Ascending aorta (tissue), 2 donors: Measurements from ENCODE around the gene C5orf58. TPM values are rescaled to one million over a fixed set of nuclear protein-coding genes. Genes with fewer than 3 reads are reported as not detected.

ENCODE experiments used
- DNase-seq, 2 donors: peaks; one replicate each; pipeline ENCODE4 v3.0.0-alpha.2; 2019; ENCODE audit warnings: low spot score in 2 of 2
- H3K27ac ChIP-seq, 2 donors: fragments of 200-600 bp; sonication (generic); one replicate each; pipeline ENCODE4 v1.5.1; 2016 to 2017; ENCODE audit warnings: mild to moderate bottlenecking in 1 of 2
- H3K27me3 ChIP-seq: fragments of 200-600 bp; sonication (generic); one replicate; pipeline ENCODE4 v1.5.1; 2017
- H3K36me3 ChIP-seq, 2 donors: fragments of 200-600 bp; sonication (generic); one replicate each; pipeline ENCODE4 v1.5.1; 2016
- H3K4me1 ChIP-seq, 2 donors: fragments of 200-600 bp; sonication (generic); one replicate each; pipeline ENCODE4 v1.5.1; 2016 to 2017; ENCODE audit warnings: mild to moderate bottlenecking in 1 of 2
- H3K4me3 ChIP-seq, 2 donors: fragments of 200-600 bp; sonication (generic); one replicate each; pipeline ENCODE4 v1.5.1; 2016 to 2017; ENCODE audit warnings: mild to moderate bottlenecking in 1 of 2
- H3K9me3 ChIP-seq, 2 donors: fragments of 200-600 bp; sonication (generic); one replicate each; pipeline ENCODE4 v1.5.1; 2016
- intact Hi-C: fragments of 100-400 bp; cut with DNase I; formaldehyde crosslinking; loops from one replicate; pipeline ENCODE4 v1.15.1; 2023
- total RNA-seq: library from RNA; depleted of rRNA; stranded (reverse); fragments of >200 nt; gene quantifications from one replicate; pipeline ENCODE4 v1.1.0, GENCODE V29; 2016
- TF ChIP-seq, protein P1 (sequence below), 3 experiments: fragments of 200-600 bp in 2 of 3; fragments of 450-650 bp in 1 of 3; sonication (generic) in 2 of 3; IDR thresholded peaks; one replicate each; pipeline ENCODE4 v1.5.1; 2016 to 2019; ENCODE audit warnings: antibody characterized with exemption in 3 of 3, mild to moderate bottlenecking in 1 of 3, moderate library complexity in 1 of 3

The C5orf58 gene
- total RNA-seq, 1 donor from 2014 or later = not detected

DNA sequence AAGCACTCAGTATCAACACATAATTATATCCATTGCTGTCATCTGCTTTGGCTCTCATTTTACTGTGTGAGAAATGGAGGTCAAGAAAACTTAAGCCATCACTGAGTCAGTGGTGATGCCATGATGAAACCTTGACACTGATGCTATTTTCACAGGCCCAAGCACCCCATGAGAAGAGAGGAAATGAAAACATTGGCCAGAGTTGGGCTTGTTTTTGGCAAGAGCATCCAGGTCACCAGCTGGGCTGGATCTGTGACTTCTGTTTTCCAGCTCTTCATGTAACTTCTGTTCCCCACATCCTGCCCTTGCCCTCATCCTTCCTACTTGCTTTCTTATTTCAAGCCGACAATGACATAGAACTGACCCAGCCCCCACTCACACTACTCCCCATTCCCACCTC is 54.7 kb downstream of the C5orf58 start:
- H3K27ac ChIP-seq = no peak overlapping the region
- peak in 1 of 2 donors; percentile 73 for DNase-seq
- intact Hi-C loops = no loop called here

DNA sequence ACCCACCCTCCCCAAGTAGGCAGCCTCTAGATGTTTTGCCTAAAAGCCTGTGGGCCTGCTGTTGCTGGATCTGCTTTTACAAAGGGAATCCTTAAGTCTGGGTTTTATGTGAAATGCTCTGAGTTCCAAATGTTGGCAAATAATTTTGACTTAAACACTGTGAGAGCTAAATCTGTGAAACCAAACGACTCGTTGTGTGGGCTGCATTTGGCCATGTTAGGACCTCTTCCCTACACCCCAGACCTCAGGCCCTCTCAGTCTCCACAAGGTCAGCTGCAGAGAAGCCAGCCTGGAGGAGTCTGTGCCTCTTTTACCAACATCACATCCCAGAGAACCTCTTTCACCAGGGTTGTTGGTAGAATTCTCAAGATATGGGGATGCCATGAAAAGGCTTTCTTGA is 55.4 kb downstream of the C5orf58 start:
- H3K27ac ChIP-seq = no peak overlapping the region
- no peaks in the 10 kb centered on the region for H3K9me3 ChIP-seq
- DNase-seq = no peak
- TF ChIP-seq, protein P1, sequence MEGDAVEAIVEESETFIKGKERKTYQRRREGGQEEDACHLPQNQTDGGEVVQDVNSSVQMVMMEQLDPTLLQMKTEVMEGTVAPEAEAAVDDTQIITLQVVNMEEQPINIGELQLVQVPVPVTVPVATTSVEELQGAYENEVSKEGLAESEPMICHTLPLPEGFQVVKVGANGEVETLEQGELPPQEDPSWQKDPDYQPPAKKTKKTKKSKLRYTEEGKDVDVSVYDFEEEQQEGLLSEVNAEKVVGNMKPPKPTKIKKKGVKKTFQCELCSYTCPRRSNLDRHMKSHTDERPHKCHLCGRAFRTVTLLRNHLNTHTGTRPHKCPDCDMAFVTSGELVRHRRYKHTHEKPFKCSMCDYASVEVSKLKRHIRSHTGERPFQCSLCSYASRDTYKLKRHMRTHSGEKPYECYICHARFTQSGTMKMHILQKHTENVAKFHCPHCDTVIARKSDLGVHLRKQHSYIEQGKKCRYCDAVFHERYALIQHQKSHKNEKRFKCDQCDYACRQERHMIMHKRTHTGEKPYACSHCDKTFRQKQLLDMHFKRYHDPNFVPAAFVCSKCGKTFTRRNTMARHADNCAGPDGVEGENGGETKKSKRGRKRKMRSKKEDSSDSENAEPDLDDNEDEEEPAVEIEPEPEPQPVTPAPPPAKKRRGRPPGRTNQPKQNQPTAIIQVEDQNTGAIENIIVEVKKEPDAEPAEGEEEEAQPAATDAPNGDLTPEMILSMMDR (IDR thresholded peaks at IDR 0.05) = no peak
- H3K27me3 ChIP-seq = no peaks in the 10 kb centered on the region
- H3K36me3 ChIP-seq = no peaks in the 10 kb centered on the region
- intact Hi-C loops = no loop called here
- H3K4me1 ChIP-seq = no peaks in the 10 kb centered on the region
- H3K4me3 ChIP-seq = no peak overlapping the region

More for the DNA sequence above, 54.7 kb downstream of the C5orf58 start:
- H3K36me3 ChIP-seq = no peaks in the 10 kb centered on the region
- no peaks in the 10 kb centered on the region for H3K27me3 ChIP-seq
- no peaks in the 10 kb centered on the region for H3K4me1 ChIP-seq
- TF ChIP-seq, protein P1 (IDR thresholded peaks at IDR 0.05) = no peak
- no peaks in the 10 kb centered on the region for H3K9me3 ChIP-seq
- H3K4me3 ChIP-seq = no peak overlapping the region

DNA sequence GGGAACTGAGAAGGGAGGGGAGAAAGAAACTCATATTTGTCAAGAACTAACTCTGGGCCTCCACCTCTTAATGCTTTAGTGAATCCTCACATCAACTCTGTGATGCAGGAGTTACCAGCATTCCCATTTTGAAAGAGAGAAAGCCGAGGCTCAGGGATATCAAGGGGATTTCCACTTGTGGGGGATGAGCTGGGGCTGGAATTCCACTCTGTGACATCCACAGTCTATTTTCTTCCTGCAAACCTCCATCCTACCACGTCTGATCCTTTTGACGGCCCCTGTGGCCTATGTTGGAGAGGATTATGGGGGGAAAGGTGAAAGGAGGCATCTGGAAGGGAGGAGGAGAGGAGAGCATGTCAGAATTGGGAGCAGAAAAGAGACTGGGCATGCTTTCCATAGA is 55.8 kb downstream of the C5orf58 start:
- TF ChIP-seq, protein P1 (IDR thresholded peaks at IDR 0.05) = no peak
- Histone ChIP-seq H3K4me3 (no peak overlapping the region), H3K27me3 (no peaks in the 10 kb centered on the region), H3K4me1 (no peaks in the 10 kb centered on the region), H3K36me3 (no peaks in the 10 kb centered on the region), H3K9me3 (no peaks in the 10 kb centered on the region), H3K27ac (no peak overlapping the region)
- DNase-seq = no peak
- intact Hi-C loops = no loop called here

DNA sequence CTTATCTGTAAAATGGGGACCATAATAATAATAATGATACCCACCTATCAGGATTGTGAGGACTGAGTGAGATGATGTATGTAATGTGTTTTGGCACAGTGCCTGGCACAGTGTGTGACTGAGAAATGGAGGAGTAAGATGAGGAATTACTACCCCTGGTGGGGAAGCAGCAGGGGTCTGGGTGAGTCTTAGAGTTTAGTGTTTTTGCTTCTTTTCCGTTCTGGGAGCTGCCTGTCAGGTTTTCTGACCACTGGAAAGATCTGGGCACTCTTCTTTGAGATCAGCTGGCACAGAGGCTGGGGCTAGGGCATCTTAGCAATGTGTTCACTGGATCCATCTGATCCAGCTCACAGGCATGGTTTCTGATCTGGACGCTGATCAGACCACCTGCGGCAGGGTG is 56.3 kb downstream of the C5orf58 start:
- DNase-seq = no peak
- TF ChIP-seq, protein P1 (IDR thresholded peaks at IDR 0.05) = no peak
- H3K36me3 ChIP-seq = no peaks in the 10 kb centered on the region
- H3K27me3 ChIP-seq = no peaks in the 10 kb centered on the region
- intact Hi-C loops = no loop called here
- no peaks in the 10 kb centered on the region for H3K9me3 ChIP-seq
- H3K27ac ChIP-seq = no peak overlapping the region
- H3K4me1 ChIP-seq = no peaks in the 10 kb centered on the region
- H3K4me3 ChIP-seq = no peak overlapping the region

DNA sequence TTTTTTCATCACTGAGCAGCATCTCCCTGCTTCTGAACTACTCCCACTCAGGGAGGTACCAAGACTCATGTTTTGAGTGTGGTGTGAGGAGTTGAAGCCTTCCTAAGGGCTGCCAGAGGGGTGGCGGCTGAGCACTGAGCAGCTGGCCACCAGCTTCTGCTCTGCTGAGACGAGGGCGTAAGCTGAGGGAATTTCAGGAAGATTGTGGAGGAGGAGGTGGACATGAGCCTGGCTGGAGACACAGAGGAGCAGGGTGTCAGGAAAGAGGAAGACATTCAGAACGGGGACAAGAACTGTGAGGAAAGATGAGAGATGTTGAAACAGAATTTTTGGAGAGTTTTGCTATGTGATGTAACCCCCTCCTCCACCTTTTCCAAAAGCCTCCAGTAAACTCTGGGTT is 57.0 kb downstream of the C5orf58 start:
- Histone ChIP-seq H3K4me1 (no peaks in the 10 kb centered on the region), H3K4me3 (no peak overlapping the region), H3K27me3 (no peaks in the 10 kb centered on the region), H3K9me3 (no peaks in the 10 kb centered on the region), H3K36me3 (no peaks in the 10 kb centered on the region), H3K27ac (no peak overlapping the region)
- no peak for DNase-seq
- intact Hi-C loops = no loop called here
- TF ChIP-seq, protein P1 (IDR thresholded peaks at IDR 0.05) = no peak

DNA sequence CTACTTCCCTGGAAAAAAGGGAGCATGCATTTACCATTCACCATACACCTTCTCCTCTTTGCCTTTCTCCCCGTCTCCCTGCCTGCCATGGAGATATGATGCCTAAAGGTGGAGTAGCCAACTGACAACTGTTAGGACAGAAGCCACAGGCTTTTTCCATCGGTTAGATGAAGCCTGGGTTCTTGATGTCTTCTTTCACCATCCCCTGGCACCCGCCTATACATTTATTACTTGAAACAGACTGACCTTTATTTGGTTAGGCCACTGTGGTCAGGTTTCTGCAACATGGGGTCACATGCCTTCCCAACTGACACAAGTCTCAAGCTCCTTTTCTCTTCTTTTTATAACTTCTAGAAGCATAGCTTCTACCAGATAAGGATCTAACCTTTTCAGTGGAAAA is 57.7 kb downstream of the C5orf58 start:
- no peak overlapping the region for H3K4me3 ChIP-seq
- H3K27me3 ChIP-seq = no peaks in the 10 kb centered on the region
- no peak for DNase-seq
- intact Hi-C loops = no loop called here
- H3K9me3 ChIP-seq = no peaks in the 10 kb centered on the region
- TF ChIP-seq, protein P1 (IDR thresholded peaks at IDR 0.05) = no peak
- H3K27ac ChIP-seq = no peak overlapping the region
- no peaks in the 10 kb centered on the region for H3K36me3 ChIP-seq
- no peaks in the 10 kb centered on the region for H3K4me1 ChIP-seq
